Measurements from ENCODE around the gene SMIM41. TPM values are rescaled to one million over a fixed set of nuclear protein-coding genes. Genes with fewer than 3 reads are reported as not detected.

The SMIM41 gene
- total RNA-seq, 1 donor from 2014 or later = not detected

DNA sequence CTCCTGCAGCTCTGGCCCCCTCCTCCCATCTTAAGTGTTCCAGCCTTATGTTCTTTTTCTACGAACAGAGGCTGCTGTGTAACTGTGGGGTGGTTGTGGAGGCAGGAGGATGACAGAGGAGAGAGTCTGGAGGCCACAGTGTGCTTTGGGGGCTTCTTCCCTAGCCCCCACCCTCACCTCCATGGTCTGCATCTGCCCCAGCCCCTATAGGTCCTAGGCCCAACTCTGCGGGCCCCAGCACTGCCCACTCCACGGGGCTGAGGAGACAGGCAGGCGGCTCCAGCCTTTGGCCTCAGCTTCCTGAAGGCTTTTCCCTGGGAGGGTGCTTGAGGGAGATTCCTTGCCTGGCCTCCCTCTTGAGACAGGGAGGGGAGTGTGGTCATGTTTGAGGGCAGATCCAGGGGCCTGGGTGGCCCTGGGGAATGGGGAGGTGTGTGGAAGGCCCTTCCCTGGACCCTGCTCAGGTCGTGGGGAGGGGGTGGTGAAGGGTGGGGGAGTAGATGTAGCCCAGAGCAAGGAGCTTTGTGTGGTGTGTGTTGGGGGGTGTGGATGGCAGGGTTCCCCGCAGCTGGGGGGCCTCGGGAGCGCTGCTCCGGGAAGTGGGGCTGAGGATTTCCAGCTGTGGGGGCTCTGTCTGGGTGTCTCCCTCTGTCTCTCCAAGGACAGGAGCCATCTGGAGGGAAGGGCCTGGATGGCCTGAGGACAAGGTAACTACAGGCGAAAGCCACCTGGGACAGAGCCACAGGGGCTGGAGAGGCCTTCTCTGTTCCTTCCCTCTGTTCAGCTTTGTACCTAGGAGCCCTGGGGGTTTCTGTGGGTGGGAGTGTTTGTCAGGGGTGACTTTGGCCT, 1.1 kb downstream of the SMIM41 start:
- H3K4me3 Mint-ChIP-seq = no peak overlapping the region
- no peaks in the 10 kb centered on the region for H3K27me3 Mint-ChIP-seq (ENCODE audit: low read depth)
- peaks cover 18% of the 10 kb centered on the region for H3K4me1 Mint-ChIP-seq
- TF ChIP-seq, protein P1, sequence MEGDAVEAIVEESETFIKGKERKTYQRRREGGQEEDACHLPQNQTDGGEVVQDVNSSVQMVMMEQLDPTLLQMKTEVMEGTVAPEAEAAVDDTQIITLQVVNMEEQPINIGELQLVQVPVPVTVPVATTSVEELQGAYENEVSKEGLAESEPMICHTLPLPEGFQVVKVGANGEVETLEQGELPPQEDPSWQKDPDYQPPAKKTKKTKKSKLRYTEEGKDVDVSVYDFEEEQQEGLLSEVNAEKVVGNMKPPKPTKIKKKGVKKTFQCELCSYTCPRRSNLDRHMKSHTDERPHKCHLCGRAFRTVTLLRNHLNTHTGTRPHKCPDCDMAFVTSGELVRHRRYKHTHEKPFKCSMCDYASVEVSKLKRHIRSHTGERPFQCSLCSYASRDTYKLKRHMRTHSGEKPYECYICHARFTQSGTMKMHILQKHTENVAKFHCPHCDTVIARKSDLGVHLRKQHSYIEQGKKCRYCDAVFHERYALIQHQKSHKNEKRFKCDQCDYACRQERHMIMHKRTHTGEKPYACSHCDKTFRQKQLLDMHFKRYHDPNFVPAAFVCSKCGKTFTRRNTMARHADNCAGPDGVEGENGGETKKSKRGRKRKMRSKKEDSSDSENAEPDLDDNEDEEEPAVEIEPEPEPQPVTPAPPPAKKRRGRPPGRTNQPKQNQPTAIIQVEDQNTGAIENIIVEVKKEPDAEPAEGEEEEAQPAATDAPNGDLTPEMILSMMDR (conservative IDR thresholded peaks at IDR 0.05) = no peak
- peak overlapping the region; percentile 43 for H3K27ac Mint-ChIP-seq (ENCODE audit: unreplicated experiment)
- H3K36me3 Mint-ChIP-seq (ENCODE audit: low read depth) = peaks cover 5% of the 10 kb centered on the region
- DNase-seq (ENCODE audit: low read depth, low spot score) = no peak
- H3K9me3 Mint-ChIP-seq = no peaks in the 10 kb centered on the region

- peaks cover 5% of the 10 kb centered on the region for H3K36me3 Mint-ChIP-seq (ENCODE audit: low read depth)
- H3K4me1 Mint-ChIP-seq = peaks cover 18% of the 10 kb centered on the region
- H3K27me3 Mint-ChIP-seq (ENCODE audit: low read depth) = peaks cover 3% of the 10 kb centered on the region
- TF ChIP-seq, protein P1 (conservative IDR thresholded peaks at IDR 0.05) = no peak
- no peak for DNase-seq (ENCODE audit: low read depth, low spot score)
- H3K27ac Mint-ChIP-seq (ENCODE audit: unreplicated experiment) = peak overlapping the region; percentile 83
- no peaks in the 10 kb centered on the region for H3K9me3 Mint-ChIP-seq
- H3K4me3 Mint-ChIP-seq = no peak overlapping the region
Measured at GRCh38 chr12:52081263-52081733, 1.8 kb downstream of the SMIM41 start.

DNA sequence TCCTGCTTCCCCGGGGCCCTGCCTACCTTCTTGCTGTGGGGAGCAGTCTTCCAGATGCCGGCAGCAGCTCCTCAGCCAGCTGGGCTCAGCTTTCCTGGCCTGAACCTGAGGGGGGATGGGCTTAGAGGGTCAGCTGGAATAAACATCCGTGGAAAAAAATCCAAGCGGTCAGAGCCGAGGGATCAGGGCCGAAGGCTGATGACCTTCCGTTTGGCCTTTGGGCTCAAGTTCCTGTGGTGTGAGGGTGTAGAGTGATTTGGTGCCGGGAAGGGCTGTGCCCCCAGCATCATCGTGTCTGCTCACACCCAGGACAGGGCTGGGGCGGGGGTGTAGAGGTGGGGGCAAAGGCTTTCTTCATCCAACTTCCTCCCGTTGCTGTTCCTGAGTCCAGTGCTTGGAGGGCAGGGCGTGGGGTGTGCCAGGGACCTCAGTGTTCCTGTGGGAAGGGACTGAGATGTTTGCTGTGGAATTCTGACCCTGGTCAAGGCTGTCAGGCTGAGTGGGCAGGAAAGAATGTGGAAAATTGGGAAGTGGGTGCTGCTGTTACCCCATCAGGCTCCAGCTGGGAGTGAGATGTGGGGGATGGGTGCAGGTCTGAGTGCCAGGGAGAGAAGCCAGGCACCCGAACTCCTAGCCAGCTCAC, 2.6 kb downstream of the SMIM41 start:
- no peaks in the 10 kb centered on the region for H3K9me3 Mint-ChIP-seq
- no peak for DNase-seq (ENCODE audit: low read depth, low spot score)
- H3K27ac Mint-ChIP-seq (ENCODE audit: unreplicated experiment) = peak overlapping the region; percentile 83
- H3K27me3 Mint-ChIP-seq (ENCODE audit: low read depth) = peaks cover 3% of the 10 kb centered on the region
- peak overlapping the region; percentile 13 for H3K4me3 Mint-ChIP-seq
- TF ChIP-seq, protein P1 (conservative IDR thresholded peaks at IDR 0.05) = no peak
- peaks cover 5% of the 10 kb centered on the region for H3K36me3 Mint-ChIP-seq (ENCODE audit: low read depth)
- peaks cover 18% of the 10 kb centered on the region for H3K4me1 Mint-ChIP-seq

DNA sequence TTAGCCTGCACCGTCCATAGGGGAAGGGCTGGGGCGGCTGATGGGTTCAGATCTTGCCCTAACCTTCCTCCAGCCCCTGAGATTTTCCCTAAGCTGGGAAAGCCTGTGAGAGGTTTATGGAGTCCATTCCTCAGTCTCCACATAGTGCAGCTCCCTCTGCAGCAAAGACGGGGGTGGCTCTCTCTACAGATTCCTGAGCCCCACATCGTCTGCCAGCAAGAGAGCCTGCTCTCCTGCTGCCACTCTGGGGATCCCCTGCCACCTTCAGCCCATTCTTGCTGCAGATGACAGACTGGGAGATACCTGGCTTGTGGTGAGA, 3.1 kb downstream of the SMIM41 start:
- Mint-ChIP-seq H3K27me3 (ENCODE audit: low read depth) (peaks cover 3% of the 10 kb centered on the region), H3K4me1 (peaks cover 18% of the 10 kb centered on the region)

DNA sequence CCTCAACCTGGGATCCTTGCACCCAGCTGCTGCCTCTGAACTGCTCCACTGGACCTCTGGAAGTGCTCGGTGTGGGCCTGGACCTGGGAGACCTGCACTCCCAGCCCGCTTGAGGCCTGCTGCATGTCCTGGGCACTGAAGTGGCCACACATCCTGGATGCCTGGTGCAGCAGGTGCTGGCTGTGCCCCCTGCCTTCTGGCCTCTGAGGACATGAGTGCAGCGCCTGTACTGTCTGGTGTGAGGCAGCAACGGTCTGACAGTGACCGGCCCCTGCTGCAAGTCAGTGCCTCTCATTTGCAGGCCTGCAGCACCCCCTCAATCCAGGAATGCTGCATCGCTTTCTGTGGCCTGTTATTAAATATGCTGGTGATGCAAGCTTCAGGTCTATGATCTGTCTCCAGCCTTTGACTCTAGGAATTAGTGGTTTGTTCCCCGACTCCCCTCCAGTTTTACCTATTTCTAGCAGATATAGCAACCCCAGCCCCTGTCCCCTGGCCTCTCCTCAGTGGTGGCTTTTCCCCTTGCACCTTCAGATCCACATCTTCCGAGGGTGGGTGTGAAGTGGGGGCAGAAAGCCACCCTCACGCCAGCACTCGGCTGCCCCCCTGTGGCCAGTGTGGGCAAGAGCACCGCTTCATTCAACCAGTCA, 3.6 kb downstream of the SMIM41 start:
- TF ChIP-seq, protein P1 (conservative IDR thresholded peaks at IDR 0.05) = peak; percentile 97
- peaks cover 7% of the 10 kb centered on the region for H3K27me3 Mint-ChIP-seq (ENCODE audit: low read depth)
- H3K4me3 Mint-ChIP-seq = peak overlapping the region; percentile 44
- no peaks in the 10 kb centered on the region for H3K36me3 Mint-ChIP-seq (ENCODE audit: low read depth)
- no peak overlapping the region for H3K27ac Mint-ChIP-seq (ENCODE audit: unreplicated experiment)
- H3K4me1 Mint-ChIP-seq = peaks cover 18% of the 10 kb centered on the region
- DNase-seq (ENCODE audit: low read depth, low spot score) = peak; percentile 72
- no peaks in the 10 kb centered on the region for H3K9me3 Mint-ChIP-seq

More for the DNA sequence above, 3.1 kb downstream of the SMIM41 start:
- no peak for DNase-seq (ENCODE audit: low read depth, low spot score)
- TF ChIP-seq, protein P1 (conservative IDR thresholded peaks at IDR 0.05) = no peak
- Mint-ChIP-seq H3K9me3 (no peaks in the 10 kb centered on the region), H3K36me3 (ENCODE audit: low read depth) (peaks cover 4% of the 10 kb centered on the region), H3K4me3 (no peak overlapping the region), H3K27ac (ENCODE audit: unreplicated experiment) (no peak overlapping the region)
